Breast epithelium (tissue), 4 donors: ENCODE results near the gene AMZ1. TPM values are rescaled to one million over a fixed set of nuclear protein-coding genes. Genes with fewer than 3 reads are reported as not detected.
A peak's percentile ranks its signal among the peaks of the same experiment; 100 is the strongest.

Experiments used
- DNase-seq, 2 donors: peaks; one replicate each; pipeline ENCODE4 v3.0.0-alpha.2; 2019; ENCODE audit warnings: low spot score in 2 of 2
- H3K27ac ChIP-seq, 2 donors: fragments of 200-600 bp; sonication (generic) in 1 of 2; one replicate each; pipeline ENCODE4 v1.5.1; 2016 to 2019; ENCODE audit warnings: mild to moderate bottlenecking in 1 of 2
- H3K27me3 ChIP-seq, 2 donors: fragments of 200-600 bp; sonication (generic) in 1 of 2; one replicate each; pipeline versions ENCODE4 v1.5.1 to v1.6.0; 2017 to 2019; ENCODE audit warnings: control low read depth in 1 of 2, mild to moderate bottlenecking in 1 of 2
- H3K36me3 ChIP-seq: fragments of 200-600 bp; one replicate; pipeline ENCODE4 v1.5.1; 2019
- H3K4me1 ChIP-seq, 2 donors: fragments of 200-600 bp; sonication (generic); one replicate each; pipeline ENCODE4 v1.5.1; 2016 to 2019; ENCODE audit warnings: control low read depth in 1 of 2
- H3K4me3 ChIP-seq, 3 donors: fragments of 200-600 bp; sonication (generic); 1 replicate in 2 of 3; 2 replicates in 1 of 3; pipeline ENCODE4 v1.5.1; 2016 to 2019; ENCODE audit warnings: mild to moderate bottlenecking in 3 of 3, moderate library complexity in 2 of 3
- H3K9me3 ChIP-seq, 2 donors: fragments of 200-600 bp; sonication (generic) in 1 of 2; one replicate each; pipeline ENCODE4 v1.5.1; 2016 to 2019; ENCODE audit warnings: control low read depth in 1 of 2
- CTCF ChIP-seq, 3 donors: fragments of 450-650 bp; IDR thresholded peaks; one replicate each; pipeline ENCODE4 v1.5.1; 2016 to 2017; ENCODE audit warnings: antibody characterized with exemption in 3 of 3, mild to moderate bottlenecking in 3 of 3, moderate library complexity in 3 of 3
- POLR2A ChIP-seq: fragments of 450-650 bp; IDR thresholded peaks from one replicate; pipeline ENCODE4 v1.6.1; 2016; ENCODE audit warnings: antibody characterized with exemption, mild to moderate bottlenecking, moderate library complexity
- POLR2AphosphoS5 ChIP-seq, 3 donors: sonication (generic); formaldehyde crosslinking; IDR thresholded peaks; one replicate each; pipeline ENCODE4 v1.6.1; 2017; ENCODE audit warnings: antibody characterized with exemption in 3 of 3
- intact Hi-C: fragments of 100-400 bp; cut with DNase I; formaldehyde crosslinking; loops from one replicate; pipeline ENCODE4 v1.15.1; 2023; ENCODE audit warnings: low total_unique reads
- total RNA-seq, 3 donors: library from RNA; depleted of rRNA; stranded (reverse); fragments of >200 nt; gene quantifications; one replicate each; pipeline ENCODE4 v1.1.0, GENCODE V29; 2016

The AMZ1 gene
- total RNA-seq, 3 donors from 2014 or later, result 0.16 to 0.88 (median 0.33) TPM

DNA sequence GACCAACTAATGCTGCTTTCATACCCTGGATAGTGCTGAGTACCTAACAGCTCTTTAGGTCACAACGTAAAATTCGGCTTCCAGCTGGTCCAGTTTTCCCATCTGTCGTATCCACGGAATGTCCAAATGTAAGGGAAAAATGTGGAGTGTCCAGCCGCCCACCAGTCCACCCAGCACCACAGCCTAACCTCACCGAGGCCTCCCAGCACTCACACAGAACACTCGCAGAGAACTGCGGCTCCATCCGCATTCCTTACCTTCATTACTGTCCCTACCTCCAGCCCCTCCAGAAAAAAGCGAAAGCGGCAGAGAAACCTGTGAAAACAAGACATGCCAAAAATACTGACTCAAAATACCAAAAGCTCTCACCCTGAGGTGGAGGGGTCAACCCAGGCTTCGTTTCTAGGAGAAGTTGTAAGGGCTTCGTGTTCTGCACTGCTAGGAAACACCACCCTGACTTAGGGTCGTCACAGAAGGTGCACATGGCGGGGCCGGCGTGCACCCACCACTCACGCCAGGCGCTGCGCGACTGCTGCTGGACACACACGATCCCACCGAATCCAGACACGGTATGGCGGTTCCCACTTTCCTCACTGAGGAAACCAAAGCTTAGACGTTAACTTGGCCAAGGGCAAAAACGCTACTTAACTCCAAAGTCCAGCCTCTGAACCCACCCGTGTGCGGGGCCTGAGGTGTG is 73.9 kb downstream of the AMZ1 start:
- peaks cover 10 to 25% of the 10 kb centered on the region in 2 donors for H3K4me1 ChIP-seq
- no peaks in the 10 kb centered on the region for H3K27me3 ChIP-seq
- no peaks in the 10 kb centered on the region for H3K9me3 ChIP-seq
- no peak overlapping the region for H3K4me3 ChIP-seq
- intact Hi-C loops, result no loop called here
- no peak for DNase-seq
- H3K36me3 ChIP-seq, result no peaks in the 10 kb centered on the region
- TF ChIP-seq CTCF (IDR thresholded peaks at IDR 0.05) (no peak), POLR2A (no peak), POLR2AphosphoS5 (IDR thresholded peaks at IDR 0.05) (no peak)
- H3K27ac ChIP-seq, result peak overlapping the region; percentile 90 to 99

GRCh38 chr7:2763597-2763996 is 75.6 kb downstream of the AMZ1 start:
- H3K27me3 ChIP-seq, result no peaks in the 10 kb centered on the region
- intact Hi-C loops, result no loop called here
- peak overlapping the region; percentile 90 to 99 for H3K27ac ChIP-seq
- no peaks in the 10 kb centered on the region for H3K36me3 ChIP-seq
- no peak for DNase-seq
- TF ChIP-seq CTCF (IDR thresholded peaks at IDR 0.05) (no peak), POLR2A (no peak), POLR2AphosphoS5 (IDR thresholded peaks at IDR 0.05) (no peak)
- H3K9me3 ChIP-seq, result no peaks in the 10 kb centered on the region
- peak overlapping the region in 2 of 3 donors; percentile 41 to 62 for H3K4me3 ChIP-seq
- H3K4me1 ChIP-seq, result peaks cover 10 to 12% of the 10 kb centered on the region in 2 donors

- TF ChIP-seq POLR2A (no peak), CTCF (IDR thresholded peaks at IDR 0.05) (no peak), POLR2AphosphoS5 (IDR thresholded peaks at IDR 0.05) (no peak)
- intact Hi-C loops, result no loop called here
- no peak for DNase-seq
These were observed 76.6 kb downstream of the AMZ1 start for GRCh38 chr7:2764621-2765020.

More at GRCh38 chr7:2764621-2765020, 76.6 kb downstream of the AMZ1 start:
- Histone ChIP-seq H3K36me3 (no peaks in the 10 kb centered on the region), H3K27me3 (no peaks in the 10 kb centered on the region), H3K4me3 (no peak overlapping the region), H3K4me1 (peaks cover 10 to 12% of the 10 kb centered on the region in 2 donors), H3K27ac (peak overlapping the region in 1 of 2 donors; percentile 30), H3K9me3 (no peaks in the 10 kb centered on the region)

Other genes starting within 250 kb of the AMZ1 start
- gene GRIFIN, start 211.8 kb upstream of the AMZ1 start, total RNA-seq, result not detected
- 10 to 100 TPM in 1 of 3 donors, 1 to 10 TPM in 2; 5.0 to 16.4 (median 9.1) TPM for gene LFNG, start 168.4 kb upstream of the AMZ1 start, total RNA-seq
- gene BRAT1, start 132.7 kb upstream of the AMZ1 start, total RNA-seq, result 10 to 100 TPM; 20.8 to 36.4 (median 28.4) TPM
- 10 to 100 TPM; 13.4 to 22.7 (median 13.8) TPM for gene IQCE, start 129.2 kb upstream of the AMZ1 start, total RNA-seq
- gene TTYH3, start 56.2 kb upstream of the AMZ1 start, total RNA-seq, result 10 to 100 TPM; 11.6 to 17.9 (median 17.4) TPM
- gene GNA12, start 156.1 kb downstream of the AMZ1 start, total RNA-seq, result 10 to 100 TPM; 11.3 to 31.4 (median 24.9) TPM